Measurements from ENCODE around the gene PTPRA. TPM values are rescaled to one million over a fixed set of nuclear protein-coding genes. Genes with fewer than 3 reads are reported as not detected.
A peak's percentile ranks its signal among the peaks of the same experiment; 100 is the strongest.

Gene PTPRA
- total RNA-seq, 2 experiments from 2014 or later = 42.0 to 43.1 TPM

- CTCF ChIA-PET = interaction anchor here (2.0 kb wide), 1 partner anchor 26 kb away, joined by 6 read pairs; no protein-coding TSS in a partner anchor
- ATAC-seq (peak; percentile 98), DNase-seq (peak; percentile 91)
- Mint-ChIP-seq H3K36me3 (ENCODE audit: low read depth) (peaks cover 22% of the 10 kb centered on the region), H3K27ac (peak within 1 kb of the TSS; percentile 88), H3K4me1 (ENCODE audit: low read depth) (peaks cover 36% of the 10 kb centered on the region), H3K4me3 (peak within 1 kb of the TSS; percentile 83), H3K27me3 (no peaks in the 10 kb centered on the region), H3K9me3 (no peaks in the 10 kb centered on the region)
- POLR2A ChIA-PET = interaction anchor here (0.6 to 3.0 kb wide), 15 partner anchors 9 to 332 kb away, joined by 3 to 10 read pairs (median 4); partner anchors contain the start of genes CPXM1, NOP56 and PTPRA
- intact Hi-C loops (cut with micrococcal nuclease) = no loop called here
- TF ChIP-seq CTCF (IDR thresholded peaks at IDR 0.05) = no peak
Measured at GRCh38 chr20:2840138-2840966, 32.9 kb upstream of the PTPRA start, which contains the start of the genes PCED1A and VPS16. TSS of gene PCED1A (minus strand) at chr20:2840655. CDS start at chr20:2839912, 743 bp downstream. TSS of gene VPS16 (plus strand) at chr20:2840745. CDS start at chr20:2840775, 30 bp downstream.

GRCh38 chr20:2840967-2841531 is 32.2 kb upstream of the PTPRA start:
- intact Hi-C loops (cut with micrococcal nuclease) = no loop called here
- Mint-ChIP-seq H3K4me1 (ENCODE audit: low read depth) (peaks cover 40% of the 10 kb centered on the region), H3K27ac (peak overlapping the region; percentile 70), H3K9me3 (no peaks in the 10 kb centered on the region), H3K36me3 (ENCODE audit: low read depth) (peaks cover 22% of the 10 kb centered on the region), H3K4me3 (peak overlapping the region; percentile 83), H3K27me3 (no peaks in the 10 kb centered on the region)
- peak; percentile 59 for DNase-seq
- POLR2A ChIA-PET = interaction anchor here (0.9 to 3.0 kb wide), 8 partner anchors 8 to 331 kb away, joined by 3 to 10 read pairs (median 6); partner anchors contain the start of genes CPXM1 and PTPRA
- no peak for TF ChIP-seq CTCF (IDR thresholded peaks at IDR 0.05)
- peak; percentile 45 for ATAC-seq
- CTCF ChIA-PET = interaction anchor here (2.0 kb wide), 1 partner anchor 25 kb away, joined by 6 read pairs; no protein-coding TSS in a partner anchor

- no peak overlapping the region for H3K4me3 Mint-ChIP-seq
- peak; percentile 21 for DNase-seq
- no peaks in the 10 kb centered on the region for H3K27me3 Mint-ChIP-seq
- H3K9me3 Mint-ChIP-seq = no peaks in the 10 kb centered on the region
- CTCF ChIA-PET = no interaction called here
- peaks cover 3% of the 10 kb centered on the region for H3K36me3 Mint-ChIP-seq (ENCODE audit: low read depth)
- intact Hi-C loops (cut with micrococcal nuclease) = no loop called here
- H3K27ac Mint-ChIP-seq = no peak overlapping the region
- ATAC-seq = no peak
- POLR2A ChIA-PET = interaction anchor here (0.6 kb wide), 1 partner anchor 302 kb away, joined by 3 read pairs; no protein-coding TSS in a partner anchor
- H3K4me1 Mint-ChIP-seq (ENCODE audit: low read depth) = peaks cover 36% of the 10 kb centered on the region
- no peak for TF ChIP-seq CTCF (IDR thresholded peaks at IDR 0.05)
Measured at GRCh38 chr20:2845607-2846006, 27.7 kb upstream of the PTPRA start.

GRCh38 chr20:2846698-2847097 is 26.6 kb upstream of the PTPRA start:
- no peaks in the 10 kb centered on the region for H3K9me3 Mint-ChIP-seq
- no peak overlapping the region for H3K27ac Mint-ChIP-seq
- H3K4me1 Mint-ChIP-seq (ENCODE audit: low read depth) = peaks cover 31% of the 10 kb centered on the region
- CTCF ChIA-PET = no interaction called here
- H3K36me3 Mint-ChIP-seq (ENCODE audit: low read depth) = peaks cover 3% of the 10 kb centered on the region
- no peak for TF ChIP-seq CTCF (IDR thresholded peaks at IDR 0.05)
- no peak overlapping the region for H3K4me3 Mint-ChIP-seq
- H3K27me3 Mint-ChIP-seq = no peaks in the 10 kb centered on the region
- DNase-seq = no peak
- POLR2A ChIA-PET = no interaction called here
- intact Hi-C loops (cut with micrococcal nuclease) = no loop called here
- no peak for ATAC-seq

Measured in activated CD8-positive, alpha-beta T cell treated with anti-CD3 and anti-CD28 coated beads for 36 hours (primary cell).